Parathyroid adenoma (tissue), 2 donors: ENCODE measurements around the gene PSMD7.
"Not testable (repeated sequence)": the region's sequence is repeated elsewhere in the genome, so short reads cannot be mapped to it uniquely, and the experiment has no call there.

Source experiments
- H2AFZ ChIP-seq: fragments of 300-600 bp; sonication (generic); one replicate; pipeline ENCODE4 v1.7.0; 2017; ENCODE audit warnings: antibody characterized with exemption, mild to moderate bottlenecking
- H3K27ac ChIP-seq: fragments of 300-600 bp; sonication (generic); one replicate; pipeline ENCODE4 v1.7.0; 2017
- H3K27me3 ChIP-seq: fragments of 300-600 bp; sonication (generic); one replicate; pipeline ENCODE4 v1.7.0; 2017; ENCODE audit warnings: low read length; ENCODE audit not compliant: control insufficient read depth, insufficient read depth
- H3K36me3 ChIP-seq: fragments of 300-600 bp; sonication (generic); one replicate; pipeline ENCODE4 v1.7.0; 2017; ENCODE audit warnings: low read length; ENCODE audit not compliant: control insufficient read depth, insufficient read depth
- H3K4me1 ChIP-seq: fragments of 300-600 bp; sonication (generic); one replicate; pipeline ENCODE4 v1.7.0; 2017; ENCODE audit warnings: control low read depth
- H3K4me2 ChIP-seq: fragments of 300-600 bp; sonication (generic); one replicate; pipeline ENCODE4 v1.7.0; 2017; ENCODE audit warnings: low read length
- H3K4me3 ChIP-seq: fragments of 300-600 bp; sonication (generic); one replicate; pipeline ENCODE4 v1.7.0; 2017; ENCODE audit warnings: low read depth, low read length
- H3K79me2 ChIP-seq: fragments of 300-600 bp; sonication (generic); one replicate; pipeline ENCODE4 v1.7.0; 2017; ENCODE audit warnings: control low read depth
- H3K9ac ChIP-seq: fragments of 300-600 bp; sonication (generic); one replicate; pipeline ENCODE4 v1.7.0; 2017; ENCODE audit warnings: mild to moderate bottlenecking
- H3K9me3 ChIP-seq: fragments of 300-600 bp; sonication (generic); one replicate; pipeline ENCODE4 v1.7.0; 2017; ENCODE audit warnings: low read length; ENCODE audit not compliant: control insufficient read depth
- TF ChIP-seq, protein P1 (sequence below): fragments of 300-600 bp; sonication (generic); IDR thresholded peaks from one replicate; pipeline ENCODE4 v1.7.0; 2017; ENCODE audit warnings: antibody characterized with exemption, mild to moderate bottlenecking
- donor health status: primary hyperparathyroidism.

Gene PSMD7

GRCh38 chr16:74320707-74321106 is 24.1 kb downstream of the PSMD7 start:
- Histone ChIP-seq H3K4me2 (no peak overlapping the region), H3K36me3 (no peaks in the 10 kb centered on the region), H3K9ac (no peak overlapping the region), H3K79me2 (no peaks in the 10 kb centered on the region), H3K27ac (no peak overlapping the region), H3K9me3 (no peaks in the 10 kb centered on the region), H3K27me3 (no peaks in the 10 kb centered on the region), H3K4me3 (no peak overlapping the region), H3K4me1 (no peaks in the 10 kb centered on the region), H2AFZ (no peak overlapping the region)
- TF ChIP-seq, protein P1, sequence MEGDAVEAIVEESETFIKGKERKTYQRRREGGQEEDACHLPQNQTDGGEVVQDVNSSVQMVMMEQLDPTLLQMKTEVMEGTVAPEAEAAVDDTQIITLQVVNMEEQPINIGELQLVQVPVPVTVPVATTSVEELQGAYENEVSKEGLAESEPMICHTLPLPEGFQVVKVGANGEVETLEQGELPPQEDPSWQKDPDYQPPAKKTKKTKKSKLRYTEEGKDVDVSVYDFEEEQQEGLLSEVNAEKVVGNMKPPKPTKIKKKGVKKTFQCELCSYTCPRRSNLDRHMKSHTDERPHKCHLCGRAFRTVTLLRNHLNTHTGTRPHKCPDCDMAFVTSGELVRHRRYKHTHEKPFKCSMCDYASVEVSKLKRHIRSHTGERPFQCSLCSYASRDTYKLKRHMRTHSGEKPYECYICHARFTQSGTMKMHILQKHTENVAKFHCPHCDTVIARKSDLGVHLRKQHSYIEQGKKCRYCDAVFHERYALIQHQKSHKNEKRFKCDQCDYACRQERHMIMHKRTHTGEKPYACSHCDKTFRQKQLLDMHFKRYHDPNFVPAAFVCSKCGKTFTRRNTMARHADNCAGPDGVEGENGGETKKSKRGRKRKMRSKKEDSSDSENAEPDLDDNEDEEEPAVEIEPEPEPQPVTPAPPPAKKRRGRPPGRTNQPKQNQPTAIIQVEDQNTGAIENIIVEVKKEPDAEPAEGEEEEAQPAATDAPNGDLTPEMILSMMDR = no peak

DNA sequence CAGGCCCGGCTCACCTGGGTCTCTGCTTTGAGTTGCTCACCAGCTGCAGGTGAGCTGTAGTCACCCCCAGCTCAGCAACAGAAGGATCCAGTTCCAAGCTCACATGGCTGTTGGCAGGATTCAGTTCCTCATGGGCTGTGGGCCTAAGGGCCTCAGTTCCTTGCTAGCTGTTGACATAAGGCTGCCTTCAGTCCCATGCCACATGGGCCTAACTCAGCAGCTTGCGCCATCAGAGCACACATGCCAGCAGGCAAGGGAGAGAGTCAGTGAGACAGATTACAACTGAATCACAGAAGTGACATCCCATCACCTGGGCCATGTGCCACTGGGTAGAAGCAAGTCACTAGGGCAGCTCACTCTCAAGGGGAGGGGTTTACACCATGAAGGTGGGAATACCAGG is 24.7 kb downstream of the PSMD7 start:
- Histone ChIP-seq H3K9me3 (no peaks in the 10 kb centered on the region), H2AFZ (no peak overlapping the region), H3K9ac (no peak overlapping the region), H3K4me1 (no peaks in the 10 kb centered on the region), H3K27ac (no peak overlapping the region), H3K79me2 (no peaks in the 10 kb centered on the region), H3K4me3 (no peak overlapping the region), H3K36me3 (no peaks in the 10 kb centered on the region), H3K27me3 (no peaks in the 10 kb centered on the region), H3K4me2 (no peak overlapping the region)
- TF ChIP-seq, protein P1 = no peak

DNA sequence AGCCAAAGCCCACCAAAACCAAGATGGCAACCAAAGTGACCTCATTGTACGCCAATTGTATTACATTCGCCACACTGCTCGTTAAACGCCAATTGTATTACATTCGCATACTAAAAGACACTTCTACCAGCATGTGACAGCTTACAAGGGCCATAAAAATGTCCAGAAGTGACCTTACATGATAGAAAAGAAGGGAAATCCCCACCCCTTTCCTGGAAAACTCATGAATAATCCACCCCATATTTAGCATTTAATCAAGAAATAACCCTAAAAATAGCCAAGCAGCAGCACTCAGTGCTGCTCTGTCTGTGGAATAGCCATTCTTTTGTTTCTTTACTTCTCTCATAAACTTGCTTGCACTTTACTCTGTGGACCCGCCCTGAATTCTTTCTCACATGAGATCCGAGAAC is 25.7 kb downstream of the PSMD7 start:
- H3K9me3 ChIP-seq = no peaks in the 10 kb centered on the region
- H3K36me3 ChIP-seq = no peaks in the 10 kb centered on the region
- H3K9ac ChIP-seq = no peak overlapping the region
- TF ChIP-seq, protein P1 = no peak
- no peak overlapping the region for H3K4me2 ChIP-seq
- peak overlapping the region; percentile 13 for H3K27ac ChIP-seq
- no peak overlapping the region for H3K4me3 ChIP-seq
- H3K4me1 ChIP-seq = no peaks in the 10 kb centered on the region
- no peak overlapping the region for H2AFZ ChIP-seq
- no peaks in the 10 kb centered on the region for H3K27me3 ChIP-seq
- no peaks in the 10 kb centered on the region for H3K79me2 ChIP-seq

DNA sequence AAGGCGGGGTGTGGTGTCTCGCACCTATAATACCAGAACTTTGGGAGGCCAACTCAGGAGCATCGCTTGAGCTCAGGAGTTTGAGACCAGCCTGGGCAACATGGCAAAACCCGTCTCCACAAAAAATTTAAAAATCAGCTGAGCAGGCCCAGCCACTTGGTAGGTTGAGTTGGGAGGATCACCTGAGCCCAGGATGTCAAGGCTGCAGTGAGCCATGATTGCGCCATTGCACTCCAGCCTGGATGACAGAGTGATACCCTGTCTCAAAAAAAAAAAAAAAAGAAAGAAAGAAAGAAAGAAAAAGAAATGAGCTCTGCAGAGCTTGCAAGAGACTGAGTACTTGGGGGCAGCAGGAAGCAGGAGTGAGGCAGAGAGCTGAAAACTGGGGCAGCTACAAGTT is 28.2 kb downstream of the PSMD7 start:
- H3K27ac ChIP-seq, H3K9me3 ChIP-seq, H2AFZ ChIP-seq, H3K4me2 ChIP-seq, H3K36me3 ChIP-seq, H3K4me3 ChIP-seq, H3K79me2 ChIP-seq, H3K27me3 ChIP-seq, H3K4me1 ChIP-seq, H3K9ac ChIP-seq: not testable (repeated sequence)

DNA sequence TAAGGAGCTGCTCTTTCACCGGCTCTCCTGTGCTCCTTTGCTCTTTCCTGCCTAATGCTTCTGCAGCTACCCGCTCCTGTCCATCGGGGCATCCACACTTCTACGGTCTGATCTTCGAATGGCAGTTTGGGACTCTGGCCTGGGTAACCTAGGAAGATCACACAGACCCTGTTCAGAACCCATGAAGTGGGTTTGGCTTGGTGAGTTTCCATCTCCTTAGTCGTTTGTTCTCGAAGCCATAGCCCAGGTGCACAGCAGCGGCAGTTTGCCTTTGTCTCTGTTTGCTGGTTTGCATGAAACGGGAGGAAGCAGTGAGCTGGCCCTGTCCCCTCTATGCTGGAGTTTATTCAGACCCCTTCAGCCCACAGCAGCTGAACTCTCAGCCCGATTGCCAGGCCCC is 29.0 kb downstream of the PSMD7 start:
- Histone ChIP-seq H3K27ac (no peak overlapping the region), H3K9ac (no peak overlapping the region), H2AFZ (no peak overlapping the region), H3K27me3 (no peaks in the 10 kb centered on the region), H3K4me3 (no peak overlapping the region), H3K79me2 (no peaks in the 10 kb centered on the region), H3K9me3 (no peaks in the 10 kb centered on the region), H3K4me2 (no peak overlapping the region), H3K36me3 (no peaks in the 10 kb centered on the region), H3K4me1 (no peaks in the 10 kb centered on the region)
- TF ChIP-seq, protein P1 = no peak

- H3K4me2 ChIP-seq, H3K4me3 ChIP-seq, H2AFZ ChIP-seq, H3K9me3 ChIP-seq, H3K36me3 ChIP-seq, H3K27ac ChIP-seq, H3K27me3 ChIP-seq, H3K9ac ChIP-seq, H3K79me2 ChIP-seq, H3K4me1 ChIP-seq: not testable (repeated sequence)
Observed at GRCh38 chr16:74328346-74328745, 31.7 kb downstream of the PSMD7 start.

GRCh38 chr16:74332469-74332868 is 35.9 kb downstream of the PSMD7 start:
- H3K36me3 ChIP-seq, H3K27ac ChIP-seq, H3K27me3 ChIP-seq, H3K4me2 ChIP-seq, H3K4me3 ChIP-seq, H3K4me1 ChIP-seq, H3K9ac ChIP-seq, H2AFZ ChIP-seq, H3K9me3 ChIP-seq, H3K79me2 ChIP-seq: not testable (repeated sequence)

- not testable (repeated sequence) for H3K9ac ChIP-seq, H2AFZ ChIP-seq, H3K4me2 ChIP-seq, H3K27me3 ChIP-seq, H3K4me1 ChIP-seq, H3K27ac ChIP-seq, H3K4me3 ChIP-seq, H3K9me3 ChIP-seq, H3K36me3 ChIP-seq, H3K79me2 ChIP-seq
Observed at GRCh38 chr16:74337506-74337905, 40.9 kb downstream of the PSMD7 start.
